H7 (cell line): ENCODE results near the gene TEDC2. TPM values are rescaled to one million over a fixed set of nuclear protein-coding genes. Genes with fewer than 3 reads are reported as not detected.

ENCODE experiments used
- DNase-seq: peaks from one replicate; pipeline ENCODE4 v3.0.0; 2012
- H3K27me3 ChIP-seq: 2 replicates; pipeline ENCODE4 v1.6.0; 2011; ENCODE audit warnings: mild to moderate bottlenecking, low read length; ENCODE audit not compliant: control insufficient read depth, insufficient read depth
- H3K36me3 ChIP-seq: replicated peaks from 2 replicates; pipeline ENCODE4 v1.5.1; 2011; ENCODE audit warnings: low read length; ENCODE audit not compliant: control insufficient read depth, insufficient read depth
- H3K4me3 ChIP-seq: 2 replicates; pipeline ENCODE4 v1.5.1; 2011; ENCODE audit warnings: low read depth, mild to moderate bottlenecking, control low read depth, low read length, moderate library complexity; ENCODE audit not compliant: insufficient read depth
- total RNA-seq: library from RNA; depleted of rRNA; stranded (reverse); fragments of >200 nt; shearing (Covaris generic); gene quantifications from 2 replicates; pipeline ENCODE4 v1.2.3, GENCODE V29; 2014

TEDC2 gene
- total RNA-seq, 1 experiment from 2014 or later: 90.7 TPM

DNA sequence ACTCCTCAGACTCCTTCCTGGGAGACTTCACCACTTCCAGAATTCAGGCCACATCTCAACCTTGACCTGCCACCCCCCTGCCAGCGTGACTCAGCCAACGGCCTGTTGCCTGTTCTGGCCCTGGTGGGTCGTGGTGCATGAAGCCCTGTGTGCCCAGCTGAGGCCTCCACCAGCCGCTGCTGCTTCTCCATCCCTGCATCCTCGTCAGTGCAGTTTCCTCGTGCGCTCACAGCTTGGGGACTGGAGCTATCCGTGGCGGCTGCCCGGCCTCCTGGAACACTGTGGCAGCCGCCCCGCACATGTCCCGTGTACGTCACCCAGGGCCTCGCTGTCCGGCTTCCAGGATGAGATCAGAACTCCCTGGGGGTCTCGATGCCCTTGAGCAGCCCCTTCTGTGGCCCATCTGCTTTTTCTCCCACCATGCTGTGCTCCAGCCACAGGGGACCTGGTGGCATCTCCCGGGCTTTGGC, 8.0 kb upstream of the TEDC2 start:
- peaks cover 55% of the 10 kb centered on the region for H3K36me3 ChIP-seq
- no peak overlapping the region for H3K4me3 ChIP-seq
- no peak for DNase-seq
- no peaks in the 10 kb centered on the region for H3K27me3 ChIP-seq

DNA sequence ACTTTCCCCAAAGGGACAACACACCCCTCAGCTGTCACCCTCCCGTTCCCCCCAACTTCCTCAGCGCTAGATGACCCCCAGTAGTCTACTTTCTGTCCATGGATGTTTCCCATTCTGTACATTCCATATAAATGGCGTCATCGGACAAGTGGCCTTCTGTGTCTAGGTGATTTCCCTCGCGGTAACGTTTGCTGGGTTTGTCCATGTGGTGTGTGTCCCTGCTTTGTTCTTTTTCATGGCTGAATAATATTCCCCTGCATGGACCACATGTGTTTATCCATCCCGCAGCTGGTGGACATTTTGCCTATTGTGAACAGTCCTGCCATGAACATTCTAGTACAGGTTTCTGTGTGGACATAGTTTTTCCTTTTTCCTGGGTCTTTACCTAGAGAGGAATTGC, 7.3 kb upstream of the TEDC2 start:
- no peak for DNase-seq
- Histone ChIP-seq H3K36me3 (peaks cover 58% of the 10 kb centered on the region), H3K27me3 (no peaks in the 10 kb centered on the region), H3K4me3 (no peak overlapping the region)

DNA sequence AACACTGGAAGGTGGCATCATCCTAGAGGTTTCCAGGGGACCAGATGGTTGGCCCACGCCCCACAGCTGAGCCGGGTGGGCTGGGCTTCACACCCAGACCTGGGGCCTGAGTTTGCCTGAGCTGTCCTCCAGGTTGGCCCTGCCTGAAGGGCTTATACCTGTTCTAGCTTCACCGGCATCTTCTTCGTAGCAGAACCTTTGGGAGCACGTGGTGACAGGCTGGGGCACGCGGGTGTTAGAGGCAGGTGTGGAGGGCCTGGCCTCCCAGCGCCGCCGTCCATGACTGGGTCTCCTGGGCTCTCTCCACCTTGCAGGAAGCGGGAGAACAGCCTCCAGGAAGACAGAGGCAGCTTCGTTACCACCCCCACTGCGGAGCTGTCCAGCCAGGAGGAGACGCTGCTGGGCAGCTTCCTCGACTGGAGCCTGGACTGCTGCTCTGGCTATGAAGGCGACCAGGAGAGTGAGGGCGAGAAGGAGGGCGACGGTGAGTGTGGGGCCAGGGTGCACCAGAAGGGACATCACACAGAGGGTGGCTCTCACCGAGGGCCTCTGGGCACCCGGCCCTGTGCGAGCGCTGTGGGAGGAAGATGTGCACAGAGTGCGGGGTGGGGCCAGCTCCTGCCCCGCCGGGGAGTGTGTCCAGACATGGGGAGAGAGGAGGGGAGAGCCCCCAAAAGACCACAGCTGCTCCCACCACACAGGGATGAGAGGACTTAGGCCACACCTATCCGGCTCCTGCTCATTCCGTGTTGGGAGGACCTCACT, 4.6 kb upstream of the TEDC2 start:
- DNase-seq: peak; percentile 26
- peaks cover 41% of the 10 kb centered on the region for H3K36me3 ChIP-seq
- H3K27me3 ChIP-seq: no peaks in the 10 kb centered on the region
- no peak overlapping the region for H3K4me3 ChIP-seq

DNA sequence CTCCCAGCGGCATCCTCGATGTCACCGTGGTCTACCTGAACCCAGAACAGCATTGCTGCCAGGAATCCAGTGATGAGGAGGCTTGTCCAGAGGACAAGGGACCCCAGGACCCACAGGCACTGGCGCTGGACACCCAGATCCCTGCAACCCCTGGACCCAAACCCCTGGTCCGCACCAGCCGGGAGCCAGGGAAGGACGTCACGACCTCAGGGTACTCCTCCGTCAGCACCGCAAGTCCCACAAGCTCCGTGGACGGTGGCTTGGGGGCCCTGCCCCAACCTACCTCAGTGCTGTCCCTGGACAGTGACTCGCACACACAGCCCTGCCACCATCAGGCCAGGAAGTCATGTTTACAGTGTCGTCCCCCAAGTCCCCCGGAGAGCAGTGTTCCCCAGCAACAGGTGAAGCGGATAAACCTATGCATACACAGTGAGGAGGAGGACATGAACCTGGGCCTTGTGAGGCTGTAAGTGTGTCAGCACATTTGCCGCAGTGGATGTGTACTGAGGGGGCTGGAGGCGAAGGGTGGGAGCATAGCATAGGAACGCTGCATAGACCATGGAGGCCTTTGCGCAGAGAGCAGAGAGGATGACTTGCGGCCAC, 3.3 kb upstream of the TEDC2 start:
- Histone ChIP-seq H3K36me3 (peaks cover 35% of the 10 kb centered on the region), H3K4me3 (no peak overlapping the region), H3K27me3 (no peaks in the 10 kb centered on the region)
- DNase-seq: no peak

DNA sequence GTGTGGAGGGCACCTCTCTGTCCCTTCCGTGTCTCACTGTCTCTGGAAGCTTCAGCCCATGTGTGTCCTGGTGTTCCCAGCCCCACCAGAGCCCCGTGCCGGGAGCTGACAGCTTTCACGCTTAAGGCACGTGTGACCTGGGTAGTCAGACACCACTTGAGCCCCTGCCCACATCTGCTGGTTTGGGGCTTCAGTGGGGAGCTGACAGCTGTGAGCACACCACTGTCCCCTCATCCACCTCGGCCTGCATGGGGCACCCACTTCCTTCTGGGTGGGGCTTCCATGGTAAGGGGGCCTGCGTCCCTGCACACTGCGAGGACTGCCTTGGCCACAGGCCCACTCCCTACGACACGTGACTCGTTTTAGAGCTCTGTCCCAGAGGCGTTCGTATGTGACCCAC, 2.6 kb upstream of the TEDC2 start:
- H3K4me3 ChIP-seq: no peak overlapping the region
- H3K27me3 ChIP-seq: no peaks in the 10 kb centered on the region
- peaks cover 30% of the 10 kb centered on the region for H3K36me3 ChIP-seq

DNA sequence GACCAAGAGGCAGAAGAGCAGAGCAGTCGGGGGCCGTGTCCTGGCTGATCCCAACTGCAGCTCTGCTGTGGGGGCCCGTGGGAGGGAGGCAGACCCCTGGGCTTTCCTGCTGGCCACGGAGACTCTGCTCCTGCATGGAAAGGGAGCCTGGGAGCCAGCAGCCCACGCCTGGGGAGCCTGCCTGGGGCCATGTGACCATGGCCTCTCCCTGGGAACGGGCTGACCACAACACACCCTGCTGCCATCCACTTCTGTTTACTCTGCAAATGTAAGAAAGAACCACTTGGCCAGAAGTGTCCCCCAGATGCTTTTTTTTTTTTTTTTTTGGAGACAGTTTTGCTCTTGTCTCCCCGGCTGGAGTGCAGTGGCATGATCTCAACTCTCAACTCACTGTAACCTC, 2.0 kb upstream of the TEDC2 start:
- no peak for DNase-seq
- Histone ChIP-seq H3K36me3 (peaks cover 26% of the 10 kb centered on the region), H3K4me3 (no peak overlapping the region), H3K27me3 (no peaks in the 10 kb centered on the region)

More for the DNA sequence above, 2.6 kb upstream of the TEDC2 start:
- DNase-seq: no peak

DNA sequence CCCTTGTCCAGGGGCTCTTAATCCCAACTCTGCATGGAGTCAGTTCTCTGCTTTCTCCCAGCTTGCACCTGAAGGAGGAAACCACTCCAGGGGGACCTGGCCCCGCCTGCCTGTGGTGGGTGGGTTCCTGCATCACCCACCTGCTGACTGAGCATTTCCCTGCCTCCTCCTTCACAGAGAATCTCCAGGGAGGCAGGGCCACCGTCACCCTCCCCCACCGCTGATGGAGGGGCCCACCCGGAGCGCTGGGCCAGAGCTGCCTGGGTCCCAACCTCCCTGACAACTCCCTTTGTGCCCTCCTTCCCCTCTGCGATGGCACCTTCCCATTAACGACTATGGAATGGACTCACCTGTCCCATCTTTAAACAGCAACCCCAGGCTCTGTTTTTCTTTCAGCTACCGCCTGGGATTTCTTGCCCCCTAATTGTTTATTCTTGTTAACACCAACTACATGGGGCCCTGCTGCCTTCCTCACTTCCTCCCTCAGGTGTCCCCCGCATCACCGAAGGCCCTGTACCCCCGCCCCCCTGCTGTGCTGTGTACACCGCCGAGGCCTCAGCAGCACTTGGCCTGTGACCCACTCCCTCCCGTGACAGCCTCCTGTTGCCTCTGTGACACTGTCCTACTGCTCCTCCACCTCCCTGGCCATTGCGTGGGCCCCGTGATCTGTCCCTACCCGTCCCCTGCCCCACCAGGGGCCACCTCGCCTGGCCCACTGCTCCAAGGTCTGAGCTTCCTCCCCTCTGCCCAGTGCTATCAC, 842 bp upstream of the TEDC2 start:
- no peaks in the 10 kb centered on the region for H3K27me3 ChIP-seq
- peak; percentile 74 for DNase-seq
- peaks cover 18% of the 10 kb centered on the region for H3K36me3 ChIP-seq
- peak overlapping the region; percentile 73 for H3K4me3 ChIP-seq

DNA sequence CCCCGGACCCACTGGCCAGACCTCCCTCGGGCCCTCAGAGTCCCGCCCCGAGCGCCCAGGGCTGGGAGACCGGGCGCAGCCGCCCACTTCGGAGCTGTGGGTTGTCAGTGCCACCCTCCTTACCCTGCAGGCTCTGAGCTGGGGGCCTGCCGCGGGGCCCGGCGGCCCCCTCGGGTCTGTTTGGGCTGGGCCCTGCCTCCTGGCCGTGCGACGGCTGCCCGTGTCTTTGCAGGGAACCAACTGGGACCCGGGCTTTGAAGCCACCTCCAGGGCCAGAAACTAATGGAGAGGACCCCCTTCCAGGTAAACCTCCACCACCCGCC, 443 bp downstream of the TEDC2 start:
- no peak for DNase-seq
- peak overlapping the region; percentile 73 for H3K4me3 ChIP-seq
- no peaks in the 10 kb centered on the region for H3K27me3 ChIP-seq
- peaks cover 13% of the 10 kb centered on the region for H3K36me3 ChIP-seq

DNA sequence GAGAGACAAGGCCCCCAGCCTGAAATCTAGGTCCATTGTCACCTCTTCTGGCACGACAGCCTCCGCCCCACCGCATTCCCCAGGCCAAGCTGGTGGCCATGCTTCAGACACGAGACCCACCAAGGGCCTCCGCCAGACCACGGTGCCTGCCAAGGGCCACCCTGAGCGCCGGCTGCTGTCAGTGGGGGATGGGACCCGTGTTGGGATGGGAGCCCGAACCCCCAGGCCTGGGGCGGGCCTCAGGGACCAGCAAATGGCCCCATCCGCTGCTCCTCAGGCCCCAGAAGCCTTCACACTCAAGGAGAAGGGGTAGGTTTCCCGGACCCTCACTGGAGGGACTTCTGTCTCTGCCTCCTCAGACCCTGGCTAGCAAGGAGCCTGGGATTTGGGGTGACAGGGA, 1.0 kb downstream of the TEDC2 start:
- H3K36me3 ChIP-seq: peaks cover 13% of the 10 kb centered on the region
- H3K27me3 ChIP-seq: no peaks in the 10 kb centered on the region
- H3K4me3 ChIP-seq: peak overlapping the region; percentile 73; the same call in 1 of the 2 replicates
- DNase-seq: no peak

DNA sequence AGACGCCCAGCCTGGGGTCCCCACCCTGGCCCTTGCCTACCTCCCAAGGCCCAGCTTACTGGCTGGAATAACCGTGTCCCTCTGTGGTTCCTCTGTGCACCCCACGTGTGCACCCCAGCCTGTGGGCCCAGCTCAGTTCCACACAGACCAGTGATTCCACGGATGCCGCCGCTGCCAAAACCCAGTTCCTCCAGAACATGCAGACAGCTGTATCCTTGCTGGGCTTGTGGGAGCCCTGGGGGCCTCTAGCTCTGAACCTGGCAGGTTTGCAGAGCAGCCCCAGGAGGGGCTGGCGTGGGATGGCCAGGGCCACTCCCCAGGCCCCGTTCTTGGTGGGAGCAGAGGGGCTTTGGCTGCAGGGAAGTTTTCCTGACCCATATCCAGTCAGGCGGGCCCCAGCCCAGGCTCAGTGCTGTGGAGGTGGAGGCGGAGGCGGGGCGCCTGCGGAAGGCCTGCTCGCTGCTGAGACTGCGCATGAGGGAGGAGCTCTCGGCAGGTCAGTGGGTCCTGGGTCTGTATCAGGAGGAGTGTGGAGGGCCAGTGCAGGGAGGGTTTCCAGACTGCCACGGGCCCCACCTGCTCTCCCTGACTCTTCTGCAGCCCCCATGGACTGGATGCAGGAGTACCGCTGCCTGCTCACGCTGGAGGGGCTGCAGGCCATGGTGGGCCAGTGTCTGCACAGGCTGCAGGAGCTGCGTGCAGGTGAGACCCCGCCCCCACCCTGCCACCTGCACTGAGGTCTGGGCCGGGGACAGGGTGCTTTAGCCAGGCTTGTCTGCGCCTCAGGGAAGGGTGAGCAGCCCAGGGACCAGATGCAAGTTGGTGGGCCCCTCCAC, 2.3 kb downstream of the TEDC2 start:
- no peak for DNase-seq
- Histone ChIP-seq H3K4me3 (no peak overlapping the region), H3K27me3 (no peaks in the 10 kb centered on the region; the same call in 1 of the 2 replicates), H3K36me3 (peaks cover 1% of the 10 kb centered on the region; the same call in 1 of the 2 replicates)

DNA sequence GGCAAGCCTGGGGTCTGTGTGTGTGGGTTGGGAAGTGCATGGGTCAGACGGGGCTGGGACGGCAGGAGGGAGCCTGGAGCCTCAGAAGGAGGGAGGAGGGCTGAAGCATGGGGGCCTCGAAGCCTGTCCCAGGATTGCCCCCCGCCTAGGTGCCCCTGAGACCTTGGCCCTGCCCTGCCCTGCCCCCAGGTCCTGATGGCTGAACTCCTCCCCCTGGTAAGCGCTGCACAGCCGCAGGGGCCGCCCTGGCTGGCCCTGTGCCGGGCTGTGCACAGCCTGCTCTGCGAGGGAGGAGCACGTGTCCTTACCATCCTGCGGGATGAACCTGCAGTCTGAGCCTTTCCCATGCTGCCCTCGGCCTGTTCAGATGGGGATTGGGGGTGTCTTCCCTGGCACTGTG, 4.4 kb downstream of the TEDC2 start:
- Histone ChIP-seq H3K4me3 (no peak overlapping the region), H3K36me3 (peaks cover 1% of the 10 kb centered on the region; the same call in 1 of the 2 replicates), H3K27me3 (peaks cover 10% of the 10 kb centered on the region)
- no peak for DNase-seq

DNA sequence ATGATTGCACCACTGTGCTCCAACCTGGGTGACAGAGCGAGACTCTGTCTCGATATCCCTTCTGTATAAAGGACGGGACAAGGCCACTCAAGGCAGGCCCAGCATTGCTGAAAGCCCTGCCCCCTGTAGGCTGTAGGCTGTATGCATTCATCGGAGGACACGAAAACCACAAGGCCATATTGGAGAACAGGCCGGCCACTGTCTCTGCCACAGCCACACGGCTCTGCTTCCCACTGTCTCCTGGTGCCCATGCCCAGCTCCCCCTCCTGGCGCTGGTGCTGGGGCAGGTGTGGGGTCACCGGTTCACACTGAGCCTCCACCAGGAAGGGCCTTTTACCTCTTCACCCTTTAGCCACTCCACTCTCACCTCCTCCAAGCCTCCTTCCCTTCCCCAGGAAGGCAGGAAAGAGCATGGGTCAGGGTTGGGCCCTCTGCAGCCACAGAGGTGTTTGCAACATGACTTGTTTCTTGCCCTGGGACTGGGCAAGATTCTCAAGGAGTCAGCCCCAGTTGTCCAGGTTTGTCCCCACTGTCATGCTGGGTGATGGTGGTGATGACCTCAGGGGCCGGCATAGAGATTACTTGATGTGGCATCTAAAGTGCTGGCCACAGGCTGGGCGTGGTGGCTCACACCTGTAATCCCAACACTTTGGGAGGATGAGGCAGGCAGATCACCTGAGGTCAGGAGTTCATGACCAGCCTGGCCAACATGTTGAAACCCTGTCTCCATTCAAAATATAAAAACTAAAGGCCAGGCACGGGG, 5.9 kb downstream of the TEDC2 start:
- Histone ChIP-seq H3K27me3 (peaks cover 24% of the 10 kb centered on the region), H3K36me3 (peaks cover 1% of the 10 kb centered on the region; the same call in 1 of the 2 replicates), H3K4me3 (no peak overlapping the region)
- DNase-seq: peak; percentile 78

DNA sequence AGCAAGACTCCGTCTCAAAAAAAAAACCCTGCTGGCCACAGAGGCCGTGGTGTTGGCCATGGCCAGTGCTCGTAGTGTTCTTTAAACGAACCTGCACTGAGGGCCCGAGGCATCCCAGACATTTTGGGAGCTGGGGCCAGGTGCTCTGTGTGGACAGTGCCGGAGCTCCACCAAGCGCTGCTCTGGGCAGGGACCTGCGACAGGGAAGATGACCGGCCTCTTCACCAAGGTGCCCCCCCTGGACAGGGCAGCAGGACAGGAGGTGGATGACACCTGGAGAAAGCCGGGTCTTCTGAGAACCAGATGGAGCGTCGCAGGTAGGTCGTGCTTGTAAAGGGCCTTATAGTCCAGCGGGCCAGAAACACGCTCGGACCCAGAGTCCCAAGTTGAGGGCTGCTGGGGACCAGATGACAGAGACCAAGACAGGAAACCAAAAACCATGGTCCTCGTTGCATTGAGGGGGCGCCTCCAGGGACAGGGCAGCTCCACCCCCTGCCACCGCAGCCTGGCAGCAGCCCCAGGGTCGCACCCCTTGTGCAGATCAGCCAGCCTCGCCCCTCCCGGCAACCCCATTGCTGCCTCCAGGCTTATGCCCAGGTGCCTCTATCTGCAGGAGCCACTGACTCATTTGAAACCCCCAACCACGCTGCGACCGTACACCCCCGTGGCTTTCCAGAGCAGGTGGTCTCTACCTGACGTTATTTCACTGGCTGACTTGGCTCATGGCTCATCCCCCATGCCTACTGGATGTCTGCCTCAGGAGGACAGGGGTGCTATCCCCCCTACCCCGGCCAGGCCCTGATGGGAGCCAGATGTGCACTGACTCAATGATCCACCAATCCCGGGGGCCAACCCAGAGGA, 7.0 kb downstream of the TEDC2 start:
- Histone ChIP-seq H3K27me3 (peaks cover 32% of the 10 kb centered on the region), H3K36me3 (peaks cover 1% of the 10 kb centered on the region; the same call in 1 of the 2 replicates), H3K4me3 (peak overlapping the region; percentile 52; the same call in 1 of the 2 replicates)
- peak; percentile 71 for DNase-seq
